Keratinocyte (primary cell): ENCODE measurements around the gene FRMD1. TPM values are rescaled to one million over a fixed set of nuclear protein-coding genes. Genes with fewer than 3 reads are reported as not detected.

ENCODE experiments used
- DNase-seq: peaks from one replicate; pipeline ENCODE4 v3.0.0-alpha.2; 2011; ENCODE audit warnings: low read depth, missing footprints, low spot score
- FAIRE-seq: peaks from 2 replicates; lab custom pipeline; 2011; peaks lifted over from hg19 to GRCh38; lab: Jason Lieb, UNC
- H2AFZ ChIP-seq: 2 replicates; pipeline ENCODE4 v1.6.0; 2012; ENCODE audit warnings: low read length, control low read depth, inconsistent platforms; ENCODE audit not compliant: control insufficient read depth
- H3K27ac ChIP-seq: 2 replicates; pipeline ENCODE4 v1.5.1; 2011; ENCODE audit warnings: low read length; ENCODE audit not compliant: control insufficient read depth, insufficient read depth
- H3K27me3 ChIP-seq: 3 replicates; pipeline ENCODE4 v1.6.0; 2011; ENCODE audit warnings: low read length; ENCODE audit not compliant: control insufficient read depth, insufficient read depth; ENCODE audit errors: extremely low read depth
- H3K36me3 ChIP-seq, 2 experiments: 2 replicates in 1 of 2; 3 replicates in 1 of 2; pipeline ENCODE4 v1.5.1; 2011; ENCODE audit warnings: low read length in 2 of 2, mild to moderate bottlenecking in 1 of 2; ENCODE audit not compliant: control insufficient read depth in 2 of 2, insufficient read depth in 2 of 2; ENCODE audit errors: extremely low read depth in 1 of 2
- H3K4me1 ChIP-seq: 3 replicates; pipeline ENCODE4 v1.5.1; 2011; ENCODE audit warnings: low read length; ENCODE audit not compliant: control insufficient read depth, insufficient read depth; ENCODE audit errors: extremely low read depth
- H3K4me2 ChIP-seq: 3 replicates; pipeline ENCODE4 v1.6.0; 2011; ENCODE audit warnings: low read depth, low read length; ENCODE audit not compliant: control insufficient read depth, insufficient read depth; ENCODE audit errors: extremely low read depth
- H3K4me3 ChIP-seq, 3 experiments: fragments of 200-600 bp in 1 of 3; sonication (generic) in 1 of 3; 2 replicates in 2 of 3; 3 replicates in 1 of 3; pipeline ENCODE4 v1.5.1; 2011 to 2016; ENCODE audit warnings: low read length in 3 of 3, mild to moderate bottlenecking in 3 of 3, control low read depth in 2 of 3, inconsistent platforms in 1 of 3, low read depth in 1 of 3, mixed read lengths in 1 of 3, mixed run types in 1 of 3, moderate library complexity in 1 of 3; ENCODE audit not compliant: control insufficient read depth in 2 of 3, insufficient read depth in 2 of 3; ENCODE audit errors: extremely low read depth in 1 of 3
- H3K79me2 ChIP-seq: 2 replicates; pipeline ENCODE4 v1.6.0; 2012; ENCODE audit warnings: low read length; ENCODE audit not compliant: control insufficient read depth, insufficient read depth
- H3K9ac ChIP-seq: 3 replicates; pipeline ENCODE4 v1.6.0; 2011; ENCODE audit warnings: low read length; ENCODE audit not compliant: control insufficient read depth, insufficient read depth; ENCODE audit errors: extremely low read depth
- H3K9me1 ChIP-seq: 3 replicates; pipeline ENCODE4 v1.6.0; 2011; ENCODE audit warnings: low read length; ENCODE audit not compliant: control insufficient read depth, insufficient read depth; ENCODE audit errors: extremely low read depth
- H3K9me3 ChIP-seq: 2 replicates; pipeline ENCODE4 v1.5.1; 2012; ENCODE audit warnings: low read depth, low read length; ENCODE audit not compliant: control insufficient read depth
- H4K20me1 ChIP-seq: 3 replicates; pipeline ENCODE4 v1.6.0; 2011; ENCODE audit warnings: low read length; ENCODE audit not compliant: control insufficient read depth, insufficient read depth; ENCODE audit errors: extremely low read depth
- EZH2 ChIP-seq: IDR thresholded peaks from one replicate; pipeline ENCODE4 v1.6.1; 2012; ENCODE audit warnings: inconsistent platforms, mild to moderate bottlenecking, low read length, moderate library complexity
- dilution Hi-C: fragments of 300-500 bp; cut with MboI; formaldehyde crosslinking; loops from one replicate; pipeline ENCODE4 v1.7.0; 2020; ENCODE audit warnings: low sequenced_read_pairs; ENCODE audit not compliant: extremely low pct_ligation_motif_present
- polyA plus RNA-seq, 5 experiments: library from polyadenylated mRNA; depleted of rRNA in 3 of 5; stranded (reverse) in 3 of 5; stranded (forward) in 1 of 5; unstranded in 1 of 5; fragments of >200 nt; gene quantifications; 1 replicate in 1 of 5; 2 replicates in 3 of 5; 3 replicates in 1 of 5; pipeline versions ENCODE4 v1.2.1 to v1.2.3, GENCODE V29; 2011 to 2012; ENCODE audit warnings: missing spikeins in 2 of 5, low read depth in 1 of 5, low replicate concordance in 1 of 5
- TF ChIP-seq, protein P1 (sequence below), 3 experiments: IDR thresholded peaks in 1 of 3; conservative IDR thresholded peaks in 1 of 3; optimal IDR thresholded peaks in 1 of 3; 2 replicates in 2 of 3; 3 replicates in 1 of 3; pipeline versions ENCODE3 to v1.5.1; 2011; ENCODE audit warnings: low read length in 3 of 3, mild to moderate bottlenecking in 3 of 3, moderate library complexity in 2 of 3, control low read depth in 1 of 3, inconsistent platforms in 1 of 3; ENCODE audit not compliant: insufficient read depth in 2 of 3; ENCODE audit errors: extremely low read depth in 1 of 3

FRMD1 gene
- polyA plus RNA-seq, 1 donor (not counting 4 experiments of a cell fraction or from before 2014, with no cell fraction given): not detected

DNA sequence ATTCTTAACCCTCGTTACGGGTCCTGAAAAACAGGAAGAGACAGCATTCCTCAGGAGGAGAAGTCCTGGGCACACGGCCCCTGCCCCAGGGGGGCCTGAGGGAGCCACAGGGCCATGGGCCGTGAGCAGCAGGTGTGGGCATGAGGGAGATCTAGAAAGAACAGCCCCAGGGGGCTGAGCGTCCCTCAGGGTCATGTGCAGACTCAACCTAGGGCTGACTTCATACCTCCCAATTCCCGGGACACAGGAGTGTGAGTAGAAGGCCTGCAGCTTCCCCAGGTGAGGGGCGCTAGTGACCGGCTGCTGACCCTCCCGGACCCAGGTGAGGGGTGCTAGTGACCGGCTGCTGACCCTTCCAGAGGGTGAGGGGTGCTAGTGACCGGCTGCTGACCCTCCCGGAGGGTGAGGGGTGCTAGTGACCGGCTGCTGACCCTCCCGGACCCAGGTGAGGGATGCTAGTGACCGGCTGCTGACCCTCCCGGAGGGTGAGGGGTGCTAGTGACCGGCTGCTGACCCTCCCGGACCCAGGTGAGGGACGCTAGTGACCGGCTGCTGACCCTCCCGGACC, 35.1 kb downstream of the FRMD1 start:
- Histone ChIP-seq H3K36me3 (no peaks in the 10 kb centered on the region), H4K20me1 (no peaks in the 10 kb centered on the region), H3K4me3 (no peak overlapping the region), H3K9me1 (no peaks in the 10 kb centered on the region), H3K79me2 (no peaks in the 10 kb centered on the region), H3K27ac (no peak overlapping the region), H3K9ac (no peak overlapping the region), H3K4me2 (no peak overlapping the region), H3K4me1 (no peaks in the 10 kb centered on the region), H3K27me3 (peaks cover 3% of the 10 kb centered on the region), H3K9me3 (peaks cover 7% of the 10 kb centered on the region), H2AFZ (no peak overlapping the region)
- FAIRE-seq (no peak), DNase-seq (no peak)
- TF ChIP-seq, protein P1, sequence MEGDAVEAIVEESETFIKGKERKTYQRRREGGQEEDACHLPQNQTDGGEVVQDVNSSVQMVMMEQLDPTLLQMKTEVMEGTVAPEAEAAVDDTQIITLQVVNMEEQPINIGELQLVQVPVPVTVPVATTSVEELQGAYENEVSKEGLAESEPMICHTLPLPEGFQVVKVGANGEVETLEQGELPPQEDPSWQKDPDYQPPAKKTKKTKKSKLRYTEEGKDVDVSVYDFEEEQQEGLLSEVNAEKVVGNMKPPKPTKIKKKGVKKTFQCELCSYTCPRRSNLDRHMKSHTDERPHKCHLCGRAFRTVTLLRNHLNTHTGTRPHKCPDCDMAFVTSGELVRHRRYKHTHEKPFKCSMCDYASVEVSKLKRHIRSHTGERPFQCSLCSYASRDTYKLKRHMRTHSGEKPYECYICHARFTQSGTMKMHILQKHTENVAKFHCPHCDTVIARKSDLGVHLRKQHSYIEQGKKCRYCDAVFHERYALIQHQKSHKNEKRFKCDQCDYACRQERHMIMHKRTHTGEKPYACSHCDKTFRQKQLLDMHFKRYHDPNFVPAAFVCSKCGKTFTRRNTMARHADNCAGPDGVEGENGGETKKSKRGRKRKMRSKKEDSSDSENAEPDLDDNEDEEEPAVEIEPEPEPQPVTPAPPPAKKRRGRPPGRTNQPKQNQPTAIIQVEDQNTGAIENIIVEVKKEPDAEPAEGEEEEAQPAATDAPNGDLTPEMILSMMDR (optimal IDR thresholded peaks at IDR 0.05 in 1 of 3, IDR thresholded peaks at IDR 0.05 in 1 of 3, conservative IDR thresholded peaks at IDR 0.05 in 1 of 3; ENCODE audit: extremely low read depth in 1 of 3, insufficient read depth in 2 of 3, low read length in 3 of 3): no peak
- TF ChIP-seq EZH2: no peak
- dilution Hi-C loops: no loop called here

DNA sequence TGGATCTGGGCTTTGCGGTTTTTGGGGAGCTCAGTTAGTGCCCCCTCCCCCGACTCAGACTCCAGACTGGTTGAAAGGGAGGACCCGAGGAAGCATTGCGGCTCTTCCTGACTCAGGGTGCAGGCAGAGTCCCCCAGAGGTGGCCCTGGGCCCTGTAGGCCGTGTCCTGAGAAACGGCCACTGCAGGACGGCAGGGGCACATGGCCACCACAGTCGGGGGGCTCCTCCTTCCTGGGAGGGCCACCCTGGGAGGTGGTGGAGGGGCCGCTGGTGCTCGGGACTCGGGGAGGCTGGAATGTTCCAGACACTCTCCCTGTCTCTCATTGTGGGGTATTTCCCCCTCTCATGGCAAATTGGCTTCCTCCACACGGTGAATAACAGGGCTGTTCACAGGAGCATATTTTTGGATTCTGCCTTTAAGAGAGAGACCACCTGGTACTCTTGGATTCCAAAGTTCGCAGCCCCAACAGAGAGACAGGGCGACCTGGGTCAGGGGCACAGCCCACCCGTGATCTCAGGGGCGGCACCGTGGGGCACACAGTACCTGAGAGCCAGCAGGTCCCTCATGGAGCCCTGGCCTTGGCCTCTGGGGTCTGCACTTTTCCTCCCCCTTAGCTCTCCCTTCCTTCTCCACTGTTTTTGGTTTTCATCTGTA, 35.7 kb downstream of the FRMD1 start:
- no peak overlapping the region for H3K4me2 ChIP-seq
- H4K20me1 ChIP-seq: no peaks in the 10 kb centered on the region
- DNase-seq (no peak), FAIRE-seq (no peak)
- no peaks in the 10 kb centered on the region for H3K4me1 ChIP-seq
- no peaks in the 10 kb centered on the region for H3K9me1 ChIP-seq
- H3K36me3 ChIP-seq: no peaks in the 10 kb centered on the region
- no peak overlapping the region for H3K4me3 ChIP-seq
- H3K9me3 ChIP-seq: peaks cover 7% of the 10 kb centered on the region
- TF ChIP-seq, protein P1 (optimal IDR thresholded peaks at IDR 0.05 in 1 of 3, IDR thresholded peaks at IDR 0.05 in 1 of 3, conservative IDR thresholded peaks at IDR 0.05 in 1 of 3; ENCODE audit: extremely low read depth in 1 of 3, insufficient read depth in 2 of 3, low read length in 3 of 3): no peak
- no peak for TF ChIP-seq EZH2
- no peak overlapping the region for H3K9ac ChIP-seq
- H3K27ac ChIP-seq: no peak overlapping the region
- no peaks in the 10 kb centered on the region for H3K79me2 ChIP-seq
- dilution Hi-C loops: no loop called here
- H2AFZ ChIP-seq: no peak overlapping the region
- H3K27me3 ChIP-seq: peaks cover 6% of the 10 kb centered on the region
